MM.1S (cell line): ENCODE results near the gene BBS2.

Experiments used
- DNase-seq: peaks from one replicate; pipeline ENCODE4 v3.0.0-alpha.2; 2015
- H2AFZ ChIP-seq: fragments of 300-600 bp; sonication (generic); 2 replicates; pipeline ENCODE4 v1.6.0; 2016; ENCODE audit warnings: antibody characterized with exemption, low read length
- H3F3A ChIP-seq: fragments of 300-600 bp; sonication (generic); 2 replicates; pipeline ENCODE4 v1.6.1; 2016; ENCODE audit warnings: mild to moderate bottlenecking, antibody characterized with exemption, low read length, moderate library complexity, mixed read lengths; ENCODE audit not compliant: insufficient read depth
- H3K27ac ChIP-seq: fragments of 300-600 bp; sonication (generic); 2 replicates; pipeline ENCODE4 v1.5.1; 2016; ENCODE audit warnings: mild to moderate bottlenecking, low read length
- H3K27me3 ChIP-seq: fragments of 300-600 bp; sonication (generic); replicated peaks from 2 replicates; pipeline ENCODE4 v1.6.0; 2016; ENCODE audit warnings: low read length; ENCODE audit not compliant: insufficient read depth
- H3K36me3 ChIP-seq: fragments of 300-600 bp; sonication (generic); replicated peaks from 2 replicates; pipeline ENCODE4 v1.6.1; 2016; ENCODE audit warnings: mild to moderate bottlenecking, low read length, mixed read lengths; ENCODE audit not compliant: insufficient read depth
- H3K4me1 ChIP-seq: fragments of 300-600 bp; sonication (generic); 2 replicates; pipeline ENCODE4 v1.6.1; 2016; ENCODE audit warnings: low read length, mixed read lengths
- H3K4me2 ChIP-seq: fragments of 300-600 bp; sonication (generic); 2 replicates; pipeline ENCODE4 v1.6.0; 2016; ENCODE audit warnings: low read depth, low read length
- H3K4me3 ChIP-seq: fragments of 300-600 bp; sonication (generic); 2 replicates; pipeline ENCODE4 v1.5.1; 2016; ENCODE audit warnings: low read length, mixed read lengths
- H3K79me2 ChIP-seq: fragments of 300-600 bp; sonication (generic); 2 replicates; pipeline ENCODE4 v1.6.1; 2016; ENCODE audit warnings: mixed run types, low read length, mixed read lengths
- H3K9ac ChIP-seq: fragments of 300-600 bp; sonication (generic); 2 replicates; pipeline ENCODE4 v1.6.1; 2016; ENCODE audit warnings: low read length, mixed read lengths
- H3K9me2 ChIP-seq: fragments of 300-600 bp; sonication (generic); replicated peaks from 2 replicates; pipeline ENCODE4 v1.6.1; 2016; ENCODE audit warnings: mild to moderate bottlenecking, low read length, mixed read lengths; ENCODE audit not compliant: insufficient read depth
- H3K9me3 ChIP-seq: fragments of 300-600 bp; sonication (generic); replicated peaks from 2 replicates; pipeline ENCODE4 v1.6.1; 2016; ENCODE audit warnings: mild to moderate bottlenecking, low read length, mixed read lengths; ENCODE audit not compliant: insufficient read depth
- H4K20me1 ChIP-seq: fragments of 300-600 bp; sonication (generic); 2 replicates; pipeline ENCODE4 v1.6.1; 2016; ENCODE audit warnings: mild to moderate bottlenecking, low read length, moderate library complexity, mixed read lengths; ENCODE audit not compliant: insufficient read depth
- EZH2 ChIP-seq: fragments of 300-600 bp; sonication (generic); optimal IDR thresholded peaks from 2 replicates; pipeline ENCODE3; 2017; ENCODE audit warnings: low read depth, mild to moderate bottlenecking, antibody characterized with exemption, low read length, mixed read lengths
- EZH2phosphoT487 ChIP-seq: fragments of 300-600 bp; sonication (generic); IDR thresholded peaks from 2 replicates; pipeline ENCODE4 v1.6.1; 2018; ENCODE audit warnings: antibody characterized with exemption, low read length
- TF ChIP-seq, protein P1 (sequence below): fragments of 300-600 bp; sonication (generic); IDR thresholded peaks from 2 replicates; pipeline ENCODE4 v1.5.1; 2016; ENCODE audit warnings: antibody characterized with exemption, low read length, mixed read lengths

The BBS2 gene

DNA sequence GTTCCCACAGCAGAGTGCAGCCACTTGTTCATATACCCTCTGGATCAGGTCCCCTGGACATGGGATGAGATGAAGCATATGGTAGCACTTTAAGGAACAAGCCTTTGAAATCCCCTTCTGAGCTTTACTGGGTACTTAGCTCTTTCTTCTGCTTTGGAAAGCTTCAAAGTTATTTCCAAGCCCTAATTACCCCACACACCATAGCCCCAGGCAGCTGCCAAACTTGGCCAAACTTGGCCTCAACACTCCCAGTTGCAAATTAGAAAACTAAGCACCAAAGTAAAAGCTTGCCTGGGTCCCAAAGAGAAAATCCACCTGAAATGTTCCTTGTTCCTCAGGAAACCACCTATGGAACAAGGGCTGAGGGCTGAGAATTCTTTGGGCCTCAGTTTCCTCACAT lies 29.3 kb upstream of the BBS2 start:
- Histone ChIP-seq H3K27ac (no peak overlapping the region), H3K9ac (no peak overlapping the region), H3F3A (no peaks in the 10 kb centered on the region), H3K9me3 (no peaks in the 10 kb centered on the region), H2AFZ (no peak overlapping the region), H3K9me2 (no peaks in the 10 kb centered on the region), H3K36me3 (no peaks in the 10 kb centered on the region), H3K79me2 (no peaks in the 10 kb centered on the region), H3K4me1 (peaks cover 24% of the 10 kb centered on the region), H4K20me1 (no peaks in the 10 kb centered on the region), H3K4me3 (no peak overlapping the region), H3K27me3 (no peaks in the 10 kb centered on the region), H3K4me2 (no peak overlapping the region)
- no peak for TF ChIP-seq EZH2
- no peak for TF ChIP-seq EZH2phosphoT487
- TF ChIP-seq, protein P1, sequence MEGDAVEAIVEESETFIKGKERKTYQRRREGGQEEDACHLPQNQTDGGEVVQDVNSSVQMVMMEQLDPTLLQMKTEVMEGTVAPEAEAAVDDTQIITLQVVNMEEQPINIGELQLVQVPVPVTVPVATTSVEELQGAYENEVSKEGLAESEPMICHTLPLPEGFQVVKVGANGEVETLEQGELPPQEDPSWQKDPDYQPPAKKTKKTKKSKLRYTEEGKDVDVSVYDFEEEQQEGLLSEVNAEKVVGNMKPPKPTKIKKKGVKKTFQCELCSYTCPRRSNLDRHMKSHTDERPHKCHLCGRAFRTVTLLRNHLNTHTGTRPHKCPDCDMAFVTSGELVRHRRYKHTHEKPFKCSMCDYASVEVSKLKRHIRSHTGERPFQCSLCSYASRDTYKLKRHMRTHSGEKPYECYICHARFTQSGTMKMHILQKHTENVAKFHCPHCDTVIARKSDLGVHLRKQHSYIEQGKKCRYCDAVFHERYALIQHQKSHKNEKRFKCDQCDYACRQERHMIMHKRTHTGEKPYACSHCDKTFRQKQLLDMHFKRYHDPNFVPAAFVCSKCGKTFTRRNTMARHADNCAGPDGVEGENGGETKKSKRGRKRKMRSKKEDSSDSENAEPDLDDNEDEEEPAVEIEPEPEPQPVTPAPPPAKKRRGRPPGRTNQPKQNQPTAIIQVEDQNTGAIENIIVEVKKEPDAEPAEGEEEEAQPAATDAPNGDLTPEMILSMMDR, result no peak
- no peak for DNase-seq

DNA sequence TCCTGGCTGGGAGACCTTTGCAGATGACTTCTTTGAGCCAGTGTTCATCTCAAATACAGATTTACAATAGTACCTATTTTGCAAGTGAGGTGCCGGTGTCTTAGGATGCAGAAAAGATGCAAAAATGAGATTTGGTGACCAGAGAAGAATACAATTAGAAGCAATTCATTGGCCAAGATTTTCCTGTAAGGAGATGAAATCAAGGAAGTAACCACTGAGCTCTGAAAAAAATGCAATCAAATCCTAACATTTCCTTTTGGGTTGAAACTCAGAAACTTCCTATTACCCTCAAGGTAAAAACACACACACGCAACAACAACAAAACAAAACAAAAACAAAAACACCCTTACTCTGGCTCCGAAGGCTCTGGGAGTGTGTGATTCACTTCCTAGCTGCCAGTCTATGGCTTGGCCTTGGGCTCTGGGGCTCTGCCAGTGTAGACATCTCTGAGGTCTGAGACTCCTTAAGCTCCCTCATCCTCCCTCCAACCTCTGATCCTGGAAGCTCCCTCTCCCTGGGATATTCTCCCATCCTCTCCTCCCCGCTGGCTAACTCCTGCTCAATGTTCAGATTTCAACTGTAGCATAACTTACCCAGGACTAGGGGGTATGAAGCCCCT lies 28.2 kb upstream of the BBS2 start:
- TF ChIP-seq EZH2 (no peak), EZH2phosphoT487 (no peak)
- TF ChIP-seq, protein P1, result no peak
- Histone ChIP-seq H3K36me3 (no peaks in the 10 kb centered on the region), H3K9ac (no peak overlapping the region), H3F3A (no peaks in the 10 kb centered on the region), H2AFZ (peak overlapping the region; percentile 16; the same call in 1 of the 2 replicates), H3K9me2 (no peaks in the 10 kb centered on the region), H3K4me1 (peaks cover 24% of the 10 kb centered on the region), H3K9me3 (no peaks in the 10 kb centered on the region), H3K4me2 (peak overlapping the region; percentile 34; the same call in 1 of the 2 replicates), H4K20me1 (no peaks in the 10 kb centered on the region), H3K79me2 (no peaks in the 10 kb centered on the region), H3K27ac (no peak overlapping the region), H3K27me3 (no peaks in the 10 kb centered on the region), H3K4me3 (no peak overlapping the region)
- no peak for DNase-seq

DNA sequence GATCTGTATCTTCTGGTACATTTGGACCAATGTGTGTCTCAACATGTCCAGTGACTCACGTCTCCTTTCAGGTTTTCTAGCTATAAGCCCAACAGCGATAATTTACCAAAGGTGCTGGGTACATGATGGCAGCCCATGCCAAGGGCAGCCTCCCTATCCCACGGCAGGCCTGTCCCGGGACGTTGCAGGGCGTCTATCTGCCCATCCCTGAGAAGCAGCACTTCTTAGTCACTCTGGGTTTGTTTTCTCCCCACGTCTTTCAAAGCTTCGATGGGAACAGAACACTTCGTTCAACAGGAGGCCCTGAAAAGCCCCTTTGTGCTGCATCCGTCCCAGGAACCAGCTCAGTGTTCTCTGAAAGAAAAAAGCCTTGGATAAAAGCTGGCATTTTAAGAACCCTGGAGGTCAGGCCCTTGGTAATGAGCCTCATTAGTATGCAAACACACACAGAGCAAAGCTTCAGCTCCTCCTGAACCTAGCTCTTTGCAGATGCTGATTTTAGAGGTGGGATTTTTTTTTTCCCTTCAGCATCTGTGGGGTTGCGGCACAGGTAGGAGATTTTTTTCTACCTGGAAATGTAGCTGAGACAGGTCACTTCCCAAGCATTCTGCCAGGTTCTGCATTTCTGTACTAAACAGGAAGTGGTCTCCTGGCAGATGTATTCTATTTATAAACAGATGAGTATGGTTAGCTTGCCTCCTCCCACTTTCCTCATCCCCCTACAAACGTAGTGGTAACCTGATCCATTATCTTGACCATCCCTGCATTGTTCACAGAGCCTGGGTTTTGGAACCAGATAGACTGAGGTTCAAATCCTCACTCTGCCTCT lies 27.5 kb upstream of the BBS2 start:
- Histone ChIP-seq H3K9ac (no peak overlapping the region), H3K4me1 (peaks cover 23% of the 10 kb centered on the region), H2AFZ (peak overlapping the region; percentile 16), H3K4me3 (no peak overlapping the region), H3F3A (no peaks in the 10 kb centered on the region), H3K9me3 (no peaks in the 10 kb centered on the region), H3K9me2 (no peaks in the 10 kb centered on the region), H3K79me2 (no peaks in the 10 kb centered on the region), H4K20me1 (no peaks in the 10 kb centered on the region), H3K27ac (no peak overlapping the region), H3K36me3 (no peaks in the 10 kb centered on the region), H3K4me2 (peak overlapping the region; percentile 34; the same call in 1 of the 2 replicates), H3K27me3 (no peaks in the 10 kb centered on the region)
- peak; percentile 42 for DNase-seq
- TF ChIP-seq, protein P1, result no peak
- TF ChIP-seq EZH2phosphoT487 (no peak), EZH2 (no peak)
